ENCODE data around the gene MELTF.

The MELTF gene

GRCh38 chr3:197022405-197023231, 7.0 kb downstream of the MELTF start:
- ATAC-seq (no peak), DNase-seq (no peak)
- Mint-ChIP-seq H3K36me3 (ENCODE audit: low read depth) (no peaks in the 10 kb centered on the region), H3K4me3 (no peak overlapping the region), H3K4me1 (peaks cover 10% of the 10 kb centered on the region), H3K27ac (no peak overlapping the region), H3K27me3 (peaks cover 9% of the 10 kb centered on the region), H3K9me3 (no peaks in the 10 kb centered on the region)

- Mint-ChIP-seq H3K36me3 (ENCODE audit: low read depth) (no peaks in the 10 kb centered on the region), H3K9me3 (no peaks in the 10 kb centered on the region), H3K27me3 (peaks cover 9% of the 10 kb centered on the region), H3K4me1 (peaks cover 10% of the 10 kb centered on the region), H3K27ac (no peak overlapping the region), H3K4me3 (no peak overlapping the region)
- DNase-seq: no peak
- no peak for ATAC-seq
Measured at GRCh38 chr3:197021729-197022404, 7.8 kb downstream of the MELTF start.

GRCh38 chr3:197021231-197021630, 8.4 kb downstream of the MELTF start:
- H3K27me3 Mint-ChIP-seq: peaks cover 9% of the 10 kb centered on the region
- H3K27ac Mint-ChIP-seq: no peak overlapping the region
- no peak for DNase-seq
- H3K4me1 Mint-ChIP-seq: peaks cover 10% of the 10 kb centered on the region
- no peaks in the 10 kb centered on the region for H3K9me3 Mint-ChIP-seq
- H3K4me3 Mint-ChIP-seq: no peak overlapping the region
- no peaks in the 10 kb centered on the region for H3K36me3 Mint-ChIP-seq (ENCODE audit: low read depth)
- no peak for ATAC-seq

- Mint-ChIP-seq H3K27ac (no peak overlapping the region), H3K36me3 (ENCODE audit: low read depth) (no peaks in the 10 kb centered on the region), H3K9me3 (no peaks in the 10 kb centered on the region), H3K27me3 (peaks cover 5% of the 10 kb centered on the region), H3K4me3 (no peak overlapping the region), H3K4me1 (peaks cover 10% of the 10 kb centered on the region)
- DNase-seq: no peak
- no peak for ATAC-seq
Measured at GRCh38 chr3:197019535-197019934, 10.1 kb downstream of the MELTF start.

- no peaks in the 10 kb centered on the region for H3K9me3 Mint-ChIP-seq
- no peak for ATAC-seq
- no peak for DNase-seq
- H3K4me3 Mint-ChIP-seq: no peak overlapping the region
- H3K27me3 Mint-ChIP-seq: peaks cover 4% of the 10 kb centered on the region
- H3K4me1 Mint-ChIP-seq: peaks cover 10% of the 10 kb centered on the region
- no peak overlapping the region for H3K27ac Mint-ChIP-seq
- no peaks in the 10 kb centered on the region for H3K36me3 Mint-ChIP-seq (ENCODE audit: low read depth)
Measured at GRCh38 chr3:197019021-197019420, 10.6 kb downstream of the MELTF start.

GRCh38 chr3:197017003-197017402, 12.6 kb downstream of the MELTF start:
- ATAC-seq: no peak

GRCh38 chr3:197015790-197016736, 13.6 kb downstream of the MELTF start:
- DNase-seq (no peak), ATAC-seq (peak; percentile 15)
- no peak overlapping the region for H3K4me3 Mint-ChIP-seq
- no peaks in the 10 kb centered on the region for H3K4me1 Mint-ChIP-seq
- H3K27me3 Mint-ChIP-seq: no peaks in the 10 kb centered on the region
- no peak overlapping the region for H3K27ac Mint-ChIP-seq
- no peaks in the 10 kb centered on the region for H3K9me3 Mint-ChIP-seq
- H3K36me3 Mint-ChIP-seq (ENCODE audit: low read depth): no peaks in the 10 kb centered on the region

More at GRCh38 chr3:197017003-197017402, 12.6 kb downstream of the MELTF start:
- Mint-ChIP-seq H3K27ac (no peak overlapping the region), H3K4me1 (no peaks in the 10 kb centered on the region), H3K9me3 (no peaks in the 10 kb centered on the region), H3K4me3 (no peak overlapping the region), H3K27me3 (no peaks in the 10 kb centered on the region), H3K36me3 (ENCODE audit: low read depth) (no peaks in the 10 kb centered on the region)
- DNase-seq: no peak

- H3K27ac Mint-ChIP-seq: no peak overlapping the region
Measured at GRCh38 chr3:197014942-197015575, 14.6 kb downstream of the MELTF start.

GRCh38 chr3:197014024-197014423, 15.6 kb downstream of the MELTF start:
- no peak overlapping the region for H3K27ac Mint-ChIP-seq
- H3K4me3 Mint-ChIP-seq: no peak overlapping the region
- DNase-seq (no peak), ATAC-seq (no peak)
- no peaks in the 10 kb centered on the region for H3K27me3 Mint-ChIP-seq
- H3K4me1 Mint-ChIP-seq: no peaks in the 10 kb centered on the region
- no peaks in the 10 kb centered on the region for H3K36me3 Mint-ChIP-seq (ENCODE audit: low read depth)
- no peaks in the 10 kb centered on the region for H3K9me3 Mint-ChIP-seq

More at GRCh38 chr3:197014942-197015575, 14.6 kb downstream of the MELTF start:
- Mint-ChIP-seq H3K9me3 (no peaks in the 10 kb centered on the region), H3K27me3 (no peaks in the 10 kb centered on the region), H3K4me3 (no peak overlapping the region), H3K36me3 (ENCODE audit: low read depth) (no peaks in the 10 kb centered on the region), H3K4me1 (no peaks in the 10 kb centered on the region)
- ATAC-seq (no peak), DNase-seq (no peak)

- Mint-ChIP-seq H3K4me3 (no peak overlapping the region), H3K4me1 (no peaks in the 10 kb centered on the region), H3K36me3 (ENCODE audit: low read depth) (no peaks in the 10 kb centered on the region), H3K9me3 (no peaks in the 10 kb centered on the region), H3K27me3 (no peaks in the 10 kb centered on the region), H3K27ac (no peak overlapping the region)
- no peak for ATAC-seq
- DNase-seq: no peak
Measured at GRCh38 chr3:197012540-197012883, 17.1 kb downstream of the MELTF start.

- Mint-ChIP-seq H3K27ac (no peak overlapping the region), H3K9me3 (no peaks in the 10 kb centered on the region), H3K36me3 (ENCODE audit: low read depth) (no peaks in the 10 kb centered on the region), H3K27me3 (no peaks in the 10 kb centered on the region), H3K4me1 (no peaks in the 10 kb centered on the region), H3K4me3 (no peak overlapping the region)
- ATAC-seq (no peak), DNase-seq (no peak)
Measured at GRCh38 chr3:197011780-197012539, 17.7 kb downstream of the MELTF start.

- Mint-ChIP-seq H3K4me1 (no peaks in the 10 kb centered on the region), H3K9me3 (no peaks in the 10 kb centered on the region), H3K27ac (no peak overlapping the region), H3K4me3 (no peak overlapping the region), H3K27me3 (no peaks in the 10 kb centered on the region), H3K36me3 (ENCODE audit: low read depth) (no peaks in the 10 kb centered on the region)
- ATAC-seq (no peak), DNase-seq (no peak)
Measured at GRCh38 chr3:197010556-197011351, 18.9 kb downstream of the MELTF start.

GRCh38 chr3:197009532-197010019, 20.0 kb downstream of the MELTF start:
- no peaks in the 10 kb centered on the region for H3K9me3 Mint-ChIP-seq
- H3K36me3 Mint-ChIP-seq (ENCODE audit: low read depth): no peaks in the 10 kb centered on the region
- no peak overlapping the region for H3K4me3 Mint-ChIP-seq
- H3K4me1 Mint-ChIP-seq: no peaks in the 10 kb centered on the region
- no peak overlapping the region for H3K27ac Mint-ChIP-seq
- H3K27me3 Mint-ChIP-seq: peaks cover 3% of the 10 kb centered on the region
- ATAC-seq (no peak), DNase-seq (no peak)
